GM19240 (cell line): ENCODE measurements around the gene NACAD.
"Not testable (repeated sequence)": the region's sequence is repeated elsewhere in the genome, so short reads cannot be mapped to it uniquely, and the experiment has no call there.

Experiments used
- DNase-seq: peaks from one replicate; pipeline ENCODE4 v3.0.0; 2011; ENCODE audit warnings: low spot score; ENCODE audit not compliant: insufficient read length

The NACAD gene

DNA sequence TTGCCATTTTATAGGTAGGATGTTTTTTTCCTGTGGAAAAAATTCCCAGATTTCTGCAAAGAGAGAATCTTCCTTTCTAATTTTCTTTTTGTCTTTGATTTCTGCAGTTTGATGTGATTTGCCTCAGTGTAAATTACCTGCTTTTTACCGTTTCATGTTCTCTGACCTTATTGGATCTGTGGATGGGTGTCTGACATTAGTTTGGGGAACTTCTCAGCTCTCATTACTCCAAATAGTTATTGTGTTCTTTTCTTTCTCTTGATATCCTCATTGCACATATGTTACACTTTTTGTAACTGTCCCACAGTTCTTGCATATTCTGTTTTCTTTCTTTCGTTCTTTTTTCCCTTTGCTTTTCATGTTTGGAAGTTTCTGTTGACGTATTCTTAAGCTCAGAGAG, 28.5 kb downstream of the NACAD start:
- no peak for DNase-seq

DNA sequence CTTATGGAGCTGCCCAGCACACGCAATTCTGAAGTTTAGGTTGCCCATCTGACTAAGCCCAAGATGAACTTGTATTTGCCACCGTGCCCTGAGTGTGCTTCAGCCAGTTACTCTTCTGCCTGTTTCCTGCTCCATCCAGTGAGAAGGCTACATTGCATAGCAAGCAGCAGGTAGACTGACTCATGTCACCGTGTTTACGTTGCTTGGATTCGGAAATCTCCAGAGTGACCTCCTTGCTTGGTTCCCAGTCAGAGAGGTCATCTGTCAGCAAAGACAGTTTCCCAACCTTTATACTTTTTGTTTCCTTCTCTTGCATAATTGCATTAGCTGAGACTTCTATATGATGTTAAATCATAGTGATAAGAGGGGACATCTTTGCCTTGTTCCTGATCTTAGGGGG, 30.9 kb downstream of the NACAD start:
- no peak for DNase-seq

- DNase-seq = no peak
Measured at GRCh38 chr7:45055594-45056219, 33.1 kb downstream of the NACAD start.

- DNase-seq = no peak
Measured at GRCh38 chr7:45055016-45055415, 33.8 kb downstream of the NACAD start.

- no peak for DNase-seq
Measured at GRCh38 chr7:45054442-45054841, 34.3 kb downstream of the NACAD start.

- DNase-seq = no peak
Measured at GRCh38 chr7:45053941-45054340, 34.8 kb downstream of the NACAD start.

DNA sequence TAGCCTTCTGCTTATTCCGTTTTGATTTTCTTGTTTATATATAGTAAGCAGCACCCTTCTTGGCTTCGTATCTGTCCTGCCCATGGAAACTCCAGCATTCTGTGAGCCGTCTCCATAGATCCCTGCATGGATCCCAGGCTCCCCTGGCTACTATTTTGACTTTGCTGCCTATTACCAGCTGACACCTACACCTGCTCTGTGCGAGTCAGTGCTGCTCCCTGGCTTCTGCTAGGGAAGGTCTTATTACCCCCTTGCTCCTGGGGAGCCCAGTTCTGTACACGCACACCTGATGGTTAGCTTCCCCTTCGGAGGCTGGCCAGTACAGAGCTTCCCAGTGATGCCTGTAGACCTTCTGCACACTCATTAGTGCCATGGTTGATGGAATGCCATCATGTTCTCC, 35.4 kb downstream of the NACAD start:
- DNase-seq = no peak

DNA sequence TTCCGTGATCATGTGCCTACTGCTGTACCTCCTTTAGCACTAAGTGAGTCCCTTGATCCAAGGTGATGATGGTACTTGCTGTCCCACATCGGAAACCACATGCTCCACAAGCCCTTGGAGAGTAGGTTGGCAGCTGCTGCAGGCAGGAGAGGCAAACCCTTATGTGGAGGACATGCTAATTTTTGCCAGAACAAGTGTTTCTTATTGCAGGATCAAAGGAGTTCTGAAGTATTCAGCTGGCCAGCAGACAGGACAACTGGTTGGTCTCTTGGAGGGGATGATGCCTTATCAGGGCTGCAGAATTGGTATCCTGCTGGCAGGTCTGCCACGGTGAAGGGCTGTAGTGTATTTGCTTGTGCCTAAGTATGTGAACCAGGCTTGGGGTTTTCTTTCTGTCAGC, 36.8 kb downstream of the NACAD start:
- DNase-seq = no peak

- no peak for DNase-seq
Measured at GRCh38 chr7:45050198-45050597, 38.6 kb downstream of the NACAD start.

DNA sequence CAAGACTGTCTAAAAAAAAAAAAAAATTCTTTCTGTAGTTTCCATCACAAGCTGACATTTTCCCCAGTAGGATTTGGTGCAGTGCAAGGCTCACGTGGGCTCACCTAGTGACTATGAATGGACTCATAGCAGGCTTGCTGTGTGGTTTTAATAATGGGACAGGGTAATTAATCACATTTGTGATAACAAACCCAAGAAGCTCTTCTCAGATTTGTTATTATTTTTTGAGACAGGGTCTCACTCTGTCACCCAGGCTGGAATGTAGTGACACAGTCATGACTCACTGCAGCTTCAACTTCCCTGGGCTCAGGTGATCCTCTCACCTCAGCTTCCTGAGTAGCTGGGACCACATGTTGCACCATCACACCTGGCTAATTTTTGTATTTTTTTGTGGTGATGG, 40.0 kb downstream of the NACAD start:
- DNase-seq = no peak

DNA sequence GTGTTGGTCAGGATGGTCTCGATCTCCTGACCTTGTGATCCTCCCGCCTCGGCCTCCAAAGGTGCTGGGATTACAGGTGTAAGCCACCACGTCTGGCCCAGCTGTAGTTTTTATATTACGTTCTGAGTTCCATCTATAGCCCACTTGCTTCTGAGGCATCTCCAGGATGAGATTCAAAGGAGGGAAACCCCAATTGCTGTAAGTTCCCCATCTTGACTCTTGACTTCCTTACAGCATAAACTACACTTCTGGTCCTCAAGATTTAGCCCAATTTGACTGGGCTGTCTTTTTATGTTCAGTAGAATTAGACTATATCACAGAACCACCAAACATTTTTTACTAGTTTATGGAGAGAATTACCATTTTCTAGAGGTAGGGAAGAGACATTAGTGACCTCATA, 44.4 kb downstream of the NACAD start:
- no peak for DNase-seq

- no peak for DNase-seq
Measured at GRCh38 chr7:45039106-45039505, 49.7 kb downstream of the NACAD start.

GRCh38 chr7:45037876-45038275, 50.9 kb downstream of the NACAD start:
- no peak for DNase-seq

DNA sequence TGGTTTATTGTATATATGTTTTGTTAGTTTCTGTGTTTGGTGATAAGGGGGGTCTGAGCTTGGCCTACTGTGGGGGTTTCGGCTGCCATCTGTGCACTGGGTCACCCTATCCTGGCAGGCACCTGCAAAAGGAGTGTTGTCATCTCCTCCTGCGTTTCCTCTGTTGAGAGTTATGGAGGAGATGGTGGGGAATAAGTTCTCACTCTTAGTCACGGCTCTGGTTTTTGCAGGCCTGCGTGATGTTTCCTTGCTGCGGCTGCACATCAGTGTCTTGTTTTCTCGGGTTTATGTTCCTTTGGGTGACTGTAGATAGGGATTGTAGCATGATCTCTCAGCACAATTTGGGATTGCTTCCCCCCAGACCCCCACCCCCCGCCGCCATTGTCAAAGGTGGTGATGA, 52.0 kb downstream of the NACAD start:
- DNase-seq = no peak

DNA sequence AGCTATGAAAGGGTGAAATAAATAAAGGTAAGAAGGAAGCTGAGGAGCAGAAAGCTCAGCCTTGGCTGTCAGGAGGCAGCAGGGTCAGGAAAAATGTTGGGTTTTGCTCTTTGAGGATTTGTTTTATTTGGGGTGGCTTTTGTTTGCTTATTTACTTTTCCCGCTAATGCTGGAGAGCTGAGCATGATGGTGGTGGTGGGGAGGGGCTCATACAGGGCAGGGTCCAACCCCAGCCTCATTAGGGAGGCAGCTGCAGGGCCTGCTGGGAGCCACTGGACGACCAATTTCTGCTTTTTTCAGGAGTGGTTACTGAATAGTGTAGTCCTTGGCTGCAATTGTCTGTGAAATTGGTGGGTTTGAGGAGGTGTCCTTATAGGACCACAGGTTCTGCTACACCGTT, 52.5 kb downstream of the NACAD start:
- no peak for DNase-seq

DNA sequence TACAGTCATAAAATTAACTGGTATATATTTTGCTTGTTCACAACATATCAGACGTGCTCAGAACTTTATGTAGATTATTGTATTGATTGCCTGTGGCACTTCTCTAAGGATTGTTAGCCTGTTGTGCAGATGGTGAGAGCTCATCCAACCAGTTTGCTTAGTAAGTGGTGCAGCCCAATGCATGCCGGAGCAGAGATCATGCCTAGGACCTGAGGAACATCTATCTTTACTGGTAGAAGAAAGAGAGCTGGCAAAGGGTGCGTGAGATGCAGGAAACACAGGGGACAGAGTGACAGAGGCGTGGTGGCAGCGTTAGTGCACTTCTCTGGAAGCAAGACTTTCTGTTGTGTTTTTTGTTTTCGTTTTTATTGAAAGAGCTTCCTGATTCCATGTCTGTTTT, 52.9 kb downstream of the NACAD start:
- DNase-seq = no peak

DNA sequence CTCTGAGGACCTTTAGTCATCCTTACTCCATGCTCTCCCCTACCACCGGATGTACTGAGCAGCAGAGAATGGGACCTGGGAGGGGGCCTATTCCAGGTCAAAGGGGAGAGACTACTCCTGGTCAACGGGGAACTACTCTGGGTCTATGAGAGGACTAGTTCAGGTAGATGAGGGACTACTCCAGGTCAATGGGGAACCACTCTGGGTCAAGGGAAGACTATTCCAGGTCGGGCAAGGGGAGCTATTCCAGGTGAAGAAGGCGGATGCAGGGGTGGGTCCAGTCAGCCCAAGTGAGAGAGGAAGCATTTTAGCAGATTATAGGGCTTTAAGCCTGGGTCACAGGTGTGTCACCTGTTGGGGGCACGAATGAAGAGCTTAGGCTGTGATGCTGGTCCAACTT, 53.4 kb downstream of the NACAD start:
- DNase-seq = no peak

- not testable (repeated sequence) for DNase-seq
Measured at GRCh38 chr7:45034710-45035109, 54.1 kb downstream of the NACAD start.

GRCh38 chr7:45033931-45034290, 54.9 kb downstream of the NACAD start:
- no peak for DNase-seq

DNA sequence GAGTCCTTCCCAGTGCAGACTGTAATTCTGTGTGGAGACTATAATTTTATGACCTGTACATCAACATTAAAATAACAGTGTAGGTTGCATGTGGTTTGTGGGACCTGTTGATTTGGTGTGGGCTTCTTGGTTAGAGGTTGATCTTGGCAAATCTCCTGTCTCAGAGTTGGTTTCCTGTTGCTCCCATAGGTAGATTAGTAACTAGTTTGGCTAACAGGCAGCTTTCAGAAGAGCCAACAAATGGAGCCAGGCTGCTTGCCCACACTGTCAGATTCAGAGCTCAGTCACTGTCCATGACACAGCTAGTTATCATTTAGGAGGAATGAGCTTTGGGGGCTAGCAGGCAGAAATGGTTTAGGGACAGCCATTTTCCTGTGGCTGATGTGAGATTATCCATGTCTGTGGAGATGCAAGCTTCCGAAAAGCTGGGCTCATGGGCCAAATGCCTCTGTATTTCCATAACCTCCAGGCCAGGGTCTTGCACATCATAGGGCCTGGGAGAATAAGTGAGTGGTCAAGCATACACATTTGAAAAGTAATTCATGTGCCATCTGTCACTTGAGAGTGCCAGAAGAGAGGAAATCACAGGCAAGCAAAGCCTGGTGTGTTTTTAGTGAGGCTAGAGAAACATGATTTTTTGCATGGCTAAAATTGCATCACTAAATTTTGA, 55.4 kb downstream of the NACAD start:
- no peak for DNase-seq

- no peak for DNase-seq
Measured at GRCh38 chr7:45032421-45032820, 56.3 kb downstream of the NACAD start.

GRCh38 chr7:45031829-45032228, 56.9 kb downstream of the NACAD start:
- DNase-seq = no peak
